ENCODE results near the gene ILF2.
A peak's percentile ranks its signal among the peaks of the same experiment; 100 is the strongest.
"Not testable (repeated sequence)": the region's sequence is repeated elsewhere in the genome, so short reads cannot be mapped to it uniquely, and the experiment has no call there.

Gene ILF2

GRCh38 chr1:153670859-153671627, at the start of gene ILF2:
Gene ILF2, minus strand, starts transcription at chr1:153670993. Its CDS starts 71 bp downstream, at chr1:153670922.
- peak; percentile 99 for DNase-seq

- no peak for DNase-seq
Measured at GRCh38 chr1:153717330-153717729, 46.5 kb upstream of the ILF2 start.

- not testable (repeated sequence) for DNase-seq
Measured at GRCh38 chr1:153716211-153716610, 45.4 kb upstream of the ILF2 start.

- DNase-seq = no peak
Measured at GRCh38 chr1:153711026-153711425, 40.2 kb upstream of the ILF2 start.

- DNase-seq = no peak
Measured at GRCh38 chr1:153705484-153705883, 34.7 kb upstream of the ILF2 start.

GRCh38 chr1:153699768-153700167, 29.0 kb upstream of the ILF2 start:
- DNase-seq = no peak

GRCh38 chr1:153698923-153699714, 28.3 kb upstream of the ILF2 start:
- DNase-seq = no peak

DNA sequence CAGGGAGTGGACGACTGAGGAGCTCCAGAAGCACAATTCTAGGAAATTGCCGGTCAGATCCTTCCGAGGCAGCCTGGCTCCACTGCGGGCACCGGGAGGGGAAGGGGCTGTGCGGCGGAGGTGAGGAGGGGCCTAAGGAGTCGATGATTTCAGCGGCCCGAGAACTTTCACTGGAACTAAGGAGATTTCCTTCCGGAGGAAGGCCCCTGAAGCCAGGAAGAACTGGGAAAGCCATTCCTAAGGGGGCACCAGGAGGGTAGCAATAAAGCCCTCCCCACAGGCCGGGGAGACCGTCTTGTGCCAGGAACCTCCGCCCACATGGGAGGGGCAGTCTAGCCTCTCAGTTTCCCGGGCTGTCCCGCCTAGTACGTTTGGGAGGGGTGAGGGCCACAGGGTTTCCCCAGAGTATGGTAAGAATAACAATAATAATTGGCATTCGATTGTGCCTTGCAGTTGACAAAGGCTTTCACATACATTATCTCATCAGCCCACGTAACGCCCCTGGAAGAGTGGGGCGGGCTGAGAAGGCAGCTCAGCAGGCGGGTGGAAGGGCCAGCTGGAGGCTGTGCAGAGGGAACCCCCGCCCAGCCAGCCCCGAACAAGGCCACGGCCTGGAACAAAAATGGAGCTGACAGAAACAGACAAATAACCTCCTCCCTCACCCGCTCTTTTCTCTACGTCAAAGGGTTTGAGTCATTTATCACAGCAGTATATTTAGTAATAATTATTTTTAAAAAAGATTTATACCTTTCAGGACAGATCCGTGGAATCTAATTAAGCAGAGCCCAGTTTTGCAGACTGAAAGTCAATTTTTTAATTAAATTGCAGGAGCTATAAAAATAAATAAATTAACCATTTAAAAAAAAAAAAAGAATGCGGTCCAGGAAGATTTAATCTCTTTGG, 27.5 kb upstream of the ILF2 start:
- no peak for DNase-seq

DNA sequence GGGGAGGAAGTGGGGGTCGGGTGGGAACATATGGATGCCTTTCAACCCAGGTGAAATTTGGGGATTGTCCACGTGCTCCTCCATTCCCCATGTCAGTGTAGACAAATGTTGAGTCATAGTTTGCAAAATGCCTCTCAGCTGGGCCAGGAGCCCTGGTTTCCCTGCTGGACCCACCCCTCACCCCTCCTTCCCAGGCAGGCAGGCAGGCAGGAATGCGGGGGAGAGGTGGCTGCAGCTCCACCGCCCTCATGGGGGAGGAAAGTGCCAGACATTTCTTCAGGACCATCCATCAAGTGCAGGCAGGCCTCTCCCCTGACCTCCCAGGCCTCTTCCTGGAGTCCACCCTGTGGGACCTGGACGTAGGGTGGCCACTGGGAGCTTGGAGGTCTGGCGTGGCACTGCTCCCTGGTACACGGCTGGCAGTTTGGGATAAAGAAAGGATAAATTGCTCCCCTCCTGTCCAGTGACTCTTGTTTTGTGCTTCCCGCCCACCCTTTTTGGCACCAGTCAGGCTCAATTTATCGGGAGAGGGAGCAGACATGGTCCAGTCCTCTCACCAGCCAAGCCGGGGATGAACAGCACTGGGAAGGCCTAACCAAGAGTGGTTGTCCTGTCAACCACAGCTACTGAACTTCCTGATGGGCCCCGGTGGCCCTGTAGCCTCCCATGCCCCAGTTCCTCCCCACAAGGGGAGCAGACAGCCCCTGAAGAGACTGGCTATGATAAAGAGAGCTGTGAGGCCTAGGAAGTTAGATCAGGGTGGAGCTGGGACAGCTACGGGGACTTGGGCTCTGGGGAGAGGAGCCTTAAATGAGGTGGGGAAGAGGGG, 26.6 kb upstream of the ILF2 start:
- DNase-seq = no peak

GRCh38 chr1:153696741-153697140, 25.9 kb upstream of the ILF2 start:
- no peak for DNase-seq

DNA sequence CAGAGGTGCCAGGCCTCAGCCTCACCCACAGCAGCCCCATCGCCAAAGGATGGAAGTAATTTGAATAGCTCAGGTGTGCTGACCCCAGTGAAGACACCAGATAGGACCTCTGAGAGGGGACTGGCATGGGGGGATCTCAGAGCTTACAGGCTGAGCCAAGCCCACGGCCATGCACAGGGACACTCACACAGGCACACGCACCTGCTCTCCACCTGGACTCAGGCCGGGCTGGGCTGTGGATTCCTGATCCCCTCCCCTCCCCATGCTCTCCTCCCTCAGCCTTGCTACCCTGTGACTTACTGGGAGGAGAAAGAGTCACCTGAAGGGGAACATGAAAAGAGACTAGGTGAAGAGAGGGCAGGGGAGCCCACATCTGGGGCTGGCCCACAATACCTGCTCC, 22.7 kb upstream of the ILF2 start:
- no peak for DNase-seq

- no peak for DNase-seq
Measured at GRCh38 chr1:153688736-153689328, 18.0 kb upstream of the ILF2 start.

GRCh38 chr1:153688276-153688675, 17.5 kb upstream of the ILF2 start:
- no peak for DNase-seq

- no peak for DNase-seq
Measured at GRCh38 chr1:153687346-153688125, 16.7 kb upstream of the ILF2 start.

DNA sequence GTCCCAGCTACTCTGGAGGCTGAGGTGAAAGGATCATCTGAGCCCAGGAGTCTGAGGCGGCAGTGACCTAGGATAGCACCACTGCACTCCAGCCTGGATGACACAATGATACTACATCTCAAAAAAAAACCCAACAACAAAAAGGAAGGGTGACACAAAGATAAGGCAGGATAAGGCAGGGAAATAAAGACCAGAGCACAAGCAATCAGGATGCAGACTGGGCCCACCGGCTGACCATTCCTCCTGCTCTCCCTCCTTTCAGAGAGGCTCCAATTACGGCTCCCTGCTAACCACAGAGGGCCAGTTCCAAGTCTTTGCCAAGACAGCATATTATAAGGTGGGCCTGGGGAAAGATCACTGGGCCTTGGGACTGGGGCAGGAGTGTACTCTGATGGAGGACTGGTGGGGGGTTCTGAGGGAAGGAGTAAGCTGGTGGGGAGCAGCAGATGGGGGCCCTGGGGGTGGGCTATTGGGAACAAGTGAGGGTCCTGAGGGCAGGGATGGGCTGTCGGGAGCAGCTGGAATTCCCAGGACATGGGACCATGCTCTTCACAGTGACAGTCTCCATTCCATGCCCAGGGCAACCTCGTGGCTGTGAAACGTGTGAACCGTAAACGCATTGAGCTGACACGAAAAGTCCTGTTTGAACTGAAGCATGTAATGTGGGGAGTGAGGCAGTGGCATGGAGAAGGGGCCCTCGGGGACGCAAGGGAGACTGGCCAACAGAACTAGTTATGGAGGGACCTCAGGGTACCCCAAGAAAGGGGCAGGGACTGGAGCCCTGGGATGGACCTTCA, 14.9 kb upstream of the ILF2 start:
- DNase-seq = no peak

- no peak for DNase-seq
Measured at GRCh38 chr1:153684892-153685291, 14.1 kb upstream of the ILF2 start.

DNA sequence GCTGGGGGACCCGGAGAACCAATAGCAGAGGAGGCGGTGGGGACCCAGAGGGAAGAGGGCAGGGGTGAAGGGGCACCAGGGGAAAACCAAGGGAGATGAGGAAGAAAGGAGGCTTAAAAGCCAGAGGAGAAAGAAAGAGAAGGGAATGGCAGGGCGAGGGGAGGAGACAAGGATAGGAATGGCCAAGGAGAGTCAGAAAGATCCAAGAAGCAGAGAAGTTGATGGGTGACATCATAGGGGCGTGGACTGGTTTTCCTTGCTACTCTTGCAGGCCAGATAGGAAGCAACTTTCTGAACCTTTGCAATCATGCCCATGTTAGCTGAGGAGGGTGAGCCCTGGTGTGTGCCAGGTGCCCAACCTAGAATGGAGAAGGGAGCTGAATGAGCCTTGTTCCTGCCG, 13.1 kb upstream of the ILF2 start:
- DNase-seq = no peak

GRCh38 chr1:153682730-153683129, 11.9 kb upstream of the ILF2 start:
- no peak for DNase-seq

DNA sequence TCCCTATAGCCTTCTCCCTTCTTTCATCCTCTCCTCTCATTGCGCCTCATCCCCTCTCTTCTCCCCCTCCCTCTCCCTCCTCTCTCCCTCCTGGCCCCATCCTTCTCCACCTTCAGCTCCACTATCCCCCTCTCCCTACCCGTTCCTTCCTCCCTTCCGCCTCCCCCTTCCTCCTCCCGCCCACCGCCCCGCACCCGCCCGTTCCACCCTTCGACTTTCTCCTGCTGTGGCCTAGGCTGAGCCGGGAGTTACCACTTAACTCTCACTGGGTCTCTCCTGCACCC, 9.3 kb upstream of the ILF2 start:
- DNase-seq = no peak

DNA sequence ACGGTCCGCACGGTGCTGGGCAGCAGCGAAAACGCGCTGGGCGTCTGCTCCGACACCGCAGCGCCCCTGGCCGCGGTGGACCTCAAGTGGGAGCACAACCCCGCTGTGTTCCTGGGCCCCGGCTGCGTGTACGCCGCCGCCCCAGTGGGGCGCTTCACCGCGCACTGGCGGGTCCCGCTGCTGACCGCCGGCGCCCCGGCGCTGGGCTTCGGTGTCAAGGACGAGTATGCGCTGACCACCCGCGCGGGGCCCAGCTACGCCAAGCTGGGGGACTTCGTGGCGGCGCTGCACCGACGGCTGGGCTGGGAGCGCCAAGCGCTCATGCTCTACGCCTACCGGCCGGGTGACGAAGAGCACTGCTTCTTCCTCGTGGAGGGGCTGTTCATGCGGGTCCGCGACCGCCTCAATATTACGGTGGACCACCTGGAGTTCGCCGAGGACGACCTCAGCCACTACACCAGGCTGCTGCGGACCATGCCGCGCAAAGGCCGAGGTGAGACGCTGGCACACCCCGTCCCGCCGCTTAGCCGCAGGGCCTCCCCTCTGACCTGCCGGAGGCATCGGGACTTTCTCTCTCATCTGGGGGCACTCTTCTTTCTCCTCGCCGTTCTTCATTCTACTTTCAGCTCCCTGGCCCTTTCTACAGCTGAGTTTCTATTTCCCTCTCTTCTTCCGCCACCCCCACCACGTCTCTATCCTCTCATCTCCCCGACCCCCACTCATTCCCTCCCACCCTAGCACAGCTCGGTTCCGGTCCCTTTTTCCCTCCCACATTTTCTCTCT, 8.7 kb upstream of the ILF2 start:
- DNase-seq = no peak

Data from CD4-positive, alpha-beta T cell treated with Interferon gamma for 1 hour (primary cell).